K562 (cell line): ENCODE measurements around the gene GLIS2. TPM values are rescaled to one million over a fixed set of nuclear protein-coding genes. Genes with fewer than 3 reads are reported as not detected.

Experiments
- BMI1 ChIP-seq: fragments of 150-350 bp; IDR thresholded peaks from 2 replicates; pipeline ENCODE4 v1.6.1; 2014; ENCODE audit warnings: low read length
- CBX3 ChIP-seq, 2 experiments: IDR thresholded peaks; 1 replicate in 1 of 2; 2 replicates in 1 of 2; pipeline ENCODE4 v1.6.1; 2012; ENCODE audit warnings: inconsistent platforms in 2 of 2, low read length in 2 of 2, borderline replicate concordance in 1 of 2, control low read depth in 1 of 2
- FIP1L1 ChIP-seq: fragments of 200-400 bp; formaldehyde crosslinking; IDR thresholded peaks from 2 replicates; pipeline ENCODE4 v1.6.1; 2018; ENCODE audit warnings: mild to moderate bottlenecking, low read depth, low read length; ENCODE audit not compliant: poor library complexity, severe bottlenecking
- NR1H2 ChIP-seq: sonication (generic); formaldehyde crosslinking; IDR thresholded peaks from 2 replicates; pipeline ENCODE4 v1.4.0; 2020; ENCODE audit warnings: mild to moderate bottlenecking, missing genetic modification reagents
- RBM22 ChIP-seq: fragments of 200-400 bp; formaldehyde crosslinking; IDR thresholded peaks from 2 replicates; pipeline ENCODE4 v1.6.1; 2018; ENCODE audit warnings: low read length, low read depth; ENCODE audit not compliant: poor library complexity, severe bottlenecking
- STAT5A ChIP-seq: IDR thresholded peaks from 2 replicates; pipeline ENCODE4 v1.6.1; 2012; ENCODE audit warnings: low read length, inconsistent platforms, borderline replicate concordance
- ZBTB40 ChIP-seq, 2 experiments: fragments of 450-650 bp in 1 of 2; sonication (generic) in 1 of 2; formaldehyde crosslinking in 1 of 2; IDR thresholded peaks; 2 replicates each; pipeline versions ENCODE4 v1.7.1 to v1.9.0; 2016 to 2022; ENCODE audit warnings: inconsistent platforms in 1 of 2, mild to moderate bottlenecking in 1 of 2, missing genetic modification reagents in 1 of 2
- ZNF384 ChIP-seq: IDR thresholded peaks from 2 replicates; pipeline ENCODE4 v1.6.1; 2012; ENCODE audit warnings: low read depth, low read length, improper control_type of control experiment
- polyA plus RNA-seq, 8 experiments: library from polyadenylated mRNA; depleted of rRNA in 4 of 8; stranded (reverse) in 5 of 8; unstranded in 3 of 8; fragments of >200 nt; fragmentation: Nextera tagmentation in 2 of 8; fragmentation: Illumina TruSeq in 1 of 8; extraction: Ambion mirVana in 2 of 8; extraction: Trizol in 1 of 8; gene quantifications; 2 replicates each; pipeline versions ENCODE4 v1.2.1 to v1.2.3, GENCODE V29; 2011 to 2014; ENCODE audit warnings: inconsistent platforms in 1 of 8, missing spikeins in 1 of 8
- total RNA-seq, 7 experiments: library from RNA; depleted of rRNA in 6 of 7; stranded (reverse); fragments of >200 nt in 6 of 7; fragmentation: Illumina TruSeq in 2 of 7; extraction: Trizol in 2 of 7; gene quantifications; 2 replicates each; pipeline versions ENCODE4 v1.2.1 to v1.2.3, GENCODE V29; 2011 to 2021; ENCODE audit warnings: low replicate concordance in 1 of 7

Gene GLIS2
- total and polyA plus RNA-seq, 9 of the 15 experiments (the other 6 are each of a cell fraction or from before 2014, with no cell fraction given): 0.10 to 9.0 (median 0.57) TPM

- no peak for TF ChIP-seq NR1H2 (CRISPR knock-in tag)
- TF ChIP-seq ZBTB40 (IDR thresholded peaks at IDR 0.05): no peak
- no peak for TF ChIP-seq ZBTB40 (CRISPR knock-in tag; IDR thresholded peaks at IDR 0.05)
- TF ChIP-seq CBX3 (IDR thresholded peaks at IDR 0.05; ENCODE audit: borderline replicate concordance in 1 of 2, low read length in 2 of 2): no peak
- no peak for TF ChIP-seq BMI1
- no peak for TF ChIP-seq FIP1L1
- no peak for TF ChIP-seq STAT5A
- TF ChIP-seq RBM22: no peak
- no peak for TF ChIP-seq ZNF384
Observed at GRCh38 chr16:4333308-4333638, 17.4 kb downstream of the GLIS2 start (continued).
